PFSK-1 (cell line): Measurements from ENCODE around the gene PTPRO.

Experiments used
- REST ChIP-seq, 2 experiments: IDR thresholded peaks; 2 replicates each; pipeline versions ENCODE4 v1.6.1 to v1.8.0; 2011 to 2012; ENCODE audit warnings: low read depth in 2 of 2, low read length in 2 of 2, control low read depth in 1 of 2, inconsistent platforms in 1 of 2, mild to moderate bottlenecking in 1 of 2, moderate library complexity in 1 of 2; ENCODE audit not compliant: insufficient read depth in 1 of 2
- SIN3A ChIP-seq: IDR thresholded peaks from 2 replicates; pipeline ENCODE4 v1.6.1; 2012; ENCODE audit warnings: mild to moderate bottlenecking, low read length, moderate library complexity, borderline replicate concordance; ENCODE audit not compliant: insufficient read depth
- TAF1 ChIP-seq: IDR thresholded peaks from 2 replicates; pipeline ENCODE4 v1.6.1; 2012; ENCODE audit warnings: low read length, control low read depth, borderline replicate concordance; ENCODE audit not compliant: insufficient read depth

GRCh38 chr12:15335959-15336358 is 13.7 kb downstream of the PTPRO start:
- no peak for TF ChIP-seq SIN3A
- TF ChIP-seq TAF1, result no peak
- TF ChIP-seq REST (IDR thresholded peaks at IDR 0.05; ENCODE audit: insufficient read depth in 1 of 2, low read depth in 2 of 2, low read length in 2 of 2), result no peak
